GM21360 (cell line): Measurements from ENCODE around the gene UNC5B.

Experiments used
- ATAC-seq: cut with Tn5 transposase; IDR thresholded peaks from one replicate; pipeline ENCODE4 v1.9.1; 2021; ENCODE audit warnings: mild to moderate bottlenecking, moderate library complexity; ENCODE audit not compliant: unreplicated experiment

Gene UNC5B

DNA sequence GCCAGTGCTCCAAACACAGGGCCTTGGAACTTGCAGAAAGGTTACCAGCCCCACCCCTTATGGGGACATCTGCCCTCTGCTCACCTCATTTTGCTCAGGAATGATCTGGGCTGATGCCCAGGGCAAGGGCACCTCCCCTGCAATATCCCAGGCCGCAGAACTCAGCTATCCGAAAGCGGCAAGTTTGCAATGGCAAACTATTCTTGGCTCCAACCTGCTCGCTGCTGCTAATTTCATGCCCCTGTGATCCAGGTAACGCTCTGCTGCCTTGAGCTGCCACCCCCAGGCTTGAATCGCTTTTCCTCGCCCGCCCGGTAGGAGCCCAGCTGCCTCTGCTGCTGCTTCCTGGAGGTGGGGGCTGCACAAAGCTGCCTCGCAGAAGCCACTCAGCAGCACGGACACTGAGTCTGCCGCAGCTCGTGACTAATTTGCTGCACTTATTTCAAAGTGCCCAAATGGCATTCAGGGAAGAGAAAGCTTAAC lies 124.9 kb downstream of the UNC5B start:
- no peak for ATAC-seq

DNA sequence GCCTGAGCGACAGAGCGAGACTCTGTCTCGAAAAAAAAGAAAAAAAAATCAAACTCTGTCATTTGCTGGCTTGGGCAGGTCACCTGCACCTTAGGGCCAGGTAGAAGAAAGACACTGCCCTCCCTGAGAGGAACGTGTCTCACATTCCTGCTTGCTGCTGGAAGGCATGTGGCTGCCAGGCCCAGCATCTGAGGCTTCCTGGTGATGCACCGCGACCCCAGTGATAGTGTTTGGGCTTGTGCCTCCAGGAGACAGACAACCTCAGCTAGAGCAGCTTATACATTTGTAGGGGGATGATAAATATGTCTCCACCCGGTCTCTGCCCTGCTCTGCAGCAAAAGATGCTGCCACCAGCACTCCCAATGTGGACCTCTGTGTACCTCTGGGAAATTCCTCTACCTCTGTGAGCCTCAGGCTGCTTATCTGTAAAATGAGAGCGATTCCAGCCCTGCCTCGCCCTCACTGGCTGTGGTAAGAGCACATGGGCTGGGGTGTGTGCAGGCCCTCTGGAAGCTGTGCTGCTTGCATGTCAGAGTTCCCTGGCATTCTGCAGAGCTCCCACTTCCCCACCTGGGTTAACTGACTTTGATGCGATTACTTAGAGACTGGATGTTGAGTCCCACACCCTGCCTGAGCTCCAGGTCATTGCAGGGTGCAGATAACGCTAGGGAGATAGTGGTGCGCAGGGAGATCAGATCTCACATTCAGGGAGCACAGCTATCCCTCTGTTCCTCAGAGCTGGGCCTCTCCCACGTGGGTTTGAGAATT lies 126.5 kb downstream of the UNC5B start:
- ATAC-seq: no peak

DNA sequence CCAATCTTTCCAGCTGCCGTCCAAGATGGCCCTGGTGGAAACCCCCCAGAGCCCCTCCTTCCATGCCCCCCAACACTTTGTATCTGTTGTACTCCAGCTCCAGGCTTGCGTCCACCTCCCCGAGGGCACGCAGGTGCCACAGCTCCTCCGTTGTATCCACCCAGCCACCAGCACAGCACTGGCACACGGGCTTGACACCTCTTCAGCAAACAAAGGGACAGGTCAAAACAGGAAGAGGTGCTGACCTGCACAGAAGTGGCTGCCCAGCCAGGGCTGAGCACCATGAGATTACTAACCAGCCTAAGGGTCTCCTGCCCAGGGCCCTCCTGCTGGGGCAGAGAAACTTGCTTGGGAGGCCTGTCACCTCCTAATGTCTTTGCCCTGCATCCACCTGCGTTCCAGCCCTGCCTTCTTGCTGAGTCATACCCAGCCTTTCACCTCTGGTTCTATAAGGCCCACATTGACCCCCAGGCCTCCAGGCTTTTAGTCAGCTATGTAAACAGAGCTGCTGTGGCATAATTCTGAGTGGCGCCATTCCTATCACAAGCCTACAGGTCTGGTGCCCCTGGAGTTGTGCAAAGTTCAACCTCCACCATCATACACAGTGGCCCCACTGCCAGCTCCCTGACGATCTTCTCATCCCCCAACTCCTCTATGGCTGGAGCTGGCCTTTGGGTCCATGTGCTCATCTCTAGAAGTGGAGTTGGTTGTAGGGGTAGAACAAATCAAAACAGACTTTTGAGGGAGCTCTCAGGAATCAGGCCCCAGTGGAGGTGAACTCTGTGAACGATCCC lies 127.6 kb downstream of the UNC5B start:
- no peak for ATAC-seq

DNA sequence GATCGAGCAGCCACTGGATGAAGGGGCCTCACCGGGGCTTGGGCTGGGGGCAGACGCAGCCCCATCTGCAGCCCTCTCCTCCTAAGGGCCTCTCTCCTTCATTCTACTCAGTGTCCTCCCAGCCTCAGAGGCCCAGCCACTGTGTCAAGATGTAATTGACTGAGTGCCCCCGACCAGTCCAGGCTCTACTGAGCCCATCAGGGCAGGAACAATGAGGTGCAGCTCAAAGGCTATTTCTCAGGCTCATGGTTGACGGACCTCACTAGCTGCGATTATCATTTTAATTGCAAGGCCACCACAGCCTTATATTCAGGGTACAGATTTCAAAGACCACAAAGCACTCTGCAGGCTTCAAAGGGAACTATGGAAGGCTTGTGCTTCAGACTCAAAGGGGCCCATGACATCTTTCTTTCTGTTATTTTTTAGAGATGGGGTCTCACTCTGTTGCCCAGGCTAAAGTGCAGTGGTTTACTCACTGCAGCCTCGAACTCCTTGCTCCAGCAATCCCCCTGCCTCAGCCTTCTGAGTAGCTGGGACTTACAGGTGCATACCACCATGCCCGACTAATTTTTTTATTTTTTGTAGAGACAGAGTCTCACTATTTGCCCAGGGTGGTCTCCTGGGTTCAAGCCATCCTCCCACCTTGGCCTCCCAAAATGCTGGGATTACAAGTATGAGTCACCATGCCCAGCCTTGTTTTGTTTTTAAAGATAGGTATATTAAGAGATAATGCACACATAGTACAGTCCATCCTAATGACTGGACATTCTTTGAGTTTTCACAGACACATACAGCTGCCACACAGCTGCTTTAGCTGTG lies 130.4 kb downstream of the UNC5B start:
- ATAC-seq: no peak

DNA sequence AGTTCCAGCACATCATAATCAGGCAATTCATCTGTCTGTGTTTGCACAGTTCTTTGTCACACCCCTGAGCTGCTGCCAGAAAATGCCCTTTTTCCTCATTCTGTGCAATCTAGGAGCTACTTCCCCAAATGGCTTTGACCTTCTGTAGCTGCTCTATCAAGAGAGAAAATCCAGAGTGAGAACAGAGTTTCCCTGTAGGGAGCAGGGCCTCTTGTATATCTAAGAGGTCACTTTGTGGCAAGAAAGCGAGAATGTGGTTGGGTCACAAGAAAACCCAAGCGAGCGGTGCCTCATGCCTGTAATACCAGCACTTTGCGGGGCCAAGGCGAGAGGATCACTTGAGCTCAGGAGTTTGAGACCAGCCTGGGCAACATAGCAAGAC lies 131.0 kb downstream of the UNC5B start:
- no peak for ATAC-seq

DNA sequence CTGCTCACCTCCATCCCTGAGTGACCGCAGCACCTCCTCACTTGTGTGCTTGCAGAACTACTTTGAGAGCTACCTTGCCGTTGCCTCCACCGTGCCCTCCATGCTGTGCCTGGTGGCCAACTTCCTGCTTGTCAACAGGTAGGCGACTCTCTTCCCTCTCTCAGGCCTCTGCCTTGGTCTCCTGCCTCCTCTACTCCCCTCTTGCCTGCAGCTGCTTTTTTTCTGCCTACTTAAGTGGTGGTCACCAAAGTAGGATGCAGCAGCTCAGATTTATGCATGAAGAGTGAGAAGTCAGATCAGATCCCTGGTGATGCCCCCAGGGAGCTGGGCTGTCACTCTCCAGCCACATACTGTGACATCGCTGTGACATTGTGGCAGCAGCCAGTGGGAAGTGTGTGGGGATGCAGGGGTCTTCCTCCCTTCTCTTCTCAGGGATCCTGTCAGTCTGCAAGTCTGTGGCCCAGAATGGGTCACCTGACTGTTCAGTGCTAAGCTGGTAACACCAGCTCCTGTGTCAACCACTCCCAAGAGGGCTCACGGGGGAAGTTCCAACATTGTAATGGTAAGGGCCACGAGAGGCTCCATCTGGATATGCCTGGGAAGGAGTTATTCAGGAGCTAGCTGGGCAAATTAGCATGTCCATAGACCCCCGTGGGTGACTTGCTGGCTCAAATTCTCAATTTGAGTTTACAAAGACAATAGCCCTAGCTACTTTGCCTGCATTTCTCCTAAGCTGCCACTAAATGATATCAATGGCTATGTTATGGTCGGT lies 132.0 kb downstream of the UNC5B start:
- no peak for ATAC-seq

DNA sequence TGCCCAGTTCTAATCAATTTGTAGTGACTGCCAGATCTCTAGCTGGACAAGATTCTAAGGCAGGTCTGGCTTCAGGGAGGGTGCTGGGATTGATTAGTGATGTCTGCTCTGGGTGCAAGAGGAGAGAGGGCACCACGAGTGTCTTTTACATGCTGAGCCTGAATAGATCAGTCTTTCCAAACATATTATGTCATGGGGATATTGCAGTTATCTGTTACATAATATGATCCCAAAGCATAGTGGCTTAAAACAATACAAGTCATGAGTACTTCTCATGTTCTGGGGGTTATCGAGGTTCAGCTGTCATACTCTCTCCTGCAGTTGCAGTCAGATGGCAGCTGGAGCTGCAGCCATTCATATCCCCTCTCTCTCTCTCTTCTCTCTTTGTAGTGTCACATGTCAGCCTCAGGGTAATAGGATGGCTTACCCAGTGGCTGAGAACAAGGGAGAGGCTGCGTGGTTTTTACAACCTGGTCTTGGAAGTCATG lies 132.7 kb downstream of the UNC5B start:
- ATAC-seq: no peak

DNA sequence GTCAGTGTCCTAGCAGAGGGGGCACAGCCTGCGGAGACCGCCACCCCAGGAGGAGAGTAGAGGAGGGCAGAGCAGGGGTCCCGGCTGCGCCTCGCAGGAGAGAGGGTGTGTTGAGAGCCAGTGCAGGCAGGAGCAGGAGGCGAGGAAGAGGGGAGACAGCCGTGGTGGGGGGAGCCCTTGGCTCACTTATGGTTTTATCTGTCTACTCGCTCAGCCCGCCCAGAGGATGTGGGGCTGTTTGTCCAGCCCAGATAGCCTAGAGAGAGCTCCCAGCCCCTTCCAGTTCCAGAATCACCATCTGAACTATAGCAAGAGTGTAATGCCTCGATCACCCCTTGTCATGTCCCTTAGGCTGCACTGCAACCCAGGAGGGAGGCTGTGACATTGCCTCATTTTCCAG lies 133.3 kb downstream of the UNC5B start:
- no peak for ATAC-seq

DNA sequence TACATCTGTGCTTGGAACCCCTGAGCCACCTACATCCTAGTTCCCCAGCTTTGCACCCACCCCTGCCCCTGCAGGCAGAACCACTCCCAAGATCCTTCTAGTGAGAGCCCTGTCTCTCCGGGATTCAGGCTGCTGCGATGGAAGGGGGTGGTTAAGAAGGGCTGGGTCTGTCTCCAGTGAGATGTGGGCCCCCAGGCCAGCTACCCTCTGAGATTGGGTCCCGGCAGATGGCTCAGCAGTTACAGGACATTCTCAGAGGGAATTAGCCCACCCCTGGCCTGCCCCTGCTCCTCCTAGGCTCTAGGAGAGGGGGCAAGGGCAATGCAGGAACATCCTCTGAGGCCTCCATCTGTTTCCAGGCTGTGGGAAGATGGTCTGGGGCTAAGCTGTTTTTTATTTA lies 134.4 kb downstream of the UNC5B start:
- ATAC-seq: no peak

DNA sequence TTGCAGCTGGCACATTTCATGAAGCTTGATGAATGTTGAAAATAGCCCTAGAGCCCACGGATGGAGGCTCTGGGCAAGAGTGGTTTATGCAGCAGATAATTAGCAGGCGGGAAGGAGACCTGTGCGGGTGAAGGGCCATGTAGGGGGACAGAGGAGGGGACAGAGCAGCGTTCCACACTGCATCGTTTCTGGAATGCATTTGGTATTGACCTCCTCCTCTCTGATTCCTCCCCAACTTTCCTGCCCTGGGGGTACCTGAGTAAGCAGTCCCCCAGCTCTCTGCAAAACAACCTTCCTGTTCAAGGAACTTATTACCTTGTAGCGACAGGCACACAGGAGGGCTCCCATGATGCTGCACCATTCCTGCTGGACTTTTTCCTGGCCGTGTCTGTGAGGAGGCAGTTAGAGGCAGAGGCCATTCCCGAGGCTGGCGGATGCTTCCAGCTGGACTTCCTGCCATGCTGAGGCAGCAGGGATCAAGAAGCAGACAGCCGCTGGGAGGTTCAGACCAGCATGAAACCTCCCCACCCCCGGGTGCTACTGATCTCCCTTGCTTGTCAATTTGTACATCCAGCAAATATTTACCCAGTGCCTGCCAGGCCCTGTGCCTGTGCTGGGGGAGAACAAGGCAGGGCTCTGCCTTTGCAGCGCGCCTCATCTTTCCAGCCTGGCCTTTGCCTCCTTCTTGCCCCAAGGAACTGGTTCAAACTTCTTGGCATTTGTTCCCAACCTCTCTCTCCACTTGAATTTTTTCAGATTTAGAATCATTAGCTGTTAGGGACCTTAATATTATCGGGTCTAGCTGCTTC lies 135.4 kb downstream of the UNC5B start:
- no peak for ATAC-seq

DNA sequence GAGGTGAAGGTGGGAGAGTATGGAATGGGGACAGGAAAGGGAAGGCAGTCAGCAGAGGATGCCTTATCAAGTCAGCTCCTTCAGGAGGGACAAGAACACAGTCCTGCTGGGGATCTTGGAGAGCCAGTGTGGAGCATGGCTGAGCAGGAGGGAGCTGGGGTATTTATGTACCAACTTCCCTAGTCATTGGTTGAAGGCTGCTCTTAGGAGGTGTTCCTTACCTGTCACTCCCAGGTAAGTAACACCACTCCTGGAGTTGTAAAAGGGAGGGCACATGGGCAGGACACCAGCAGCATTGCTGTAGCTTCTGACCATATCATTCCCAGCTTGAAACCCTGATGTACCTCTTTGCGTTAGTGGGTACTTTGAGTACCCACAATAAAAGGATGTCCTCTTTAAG lies 136.5 kb downstream of the UNC5B start:
- no peak for ATAC-seq

DNA sequence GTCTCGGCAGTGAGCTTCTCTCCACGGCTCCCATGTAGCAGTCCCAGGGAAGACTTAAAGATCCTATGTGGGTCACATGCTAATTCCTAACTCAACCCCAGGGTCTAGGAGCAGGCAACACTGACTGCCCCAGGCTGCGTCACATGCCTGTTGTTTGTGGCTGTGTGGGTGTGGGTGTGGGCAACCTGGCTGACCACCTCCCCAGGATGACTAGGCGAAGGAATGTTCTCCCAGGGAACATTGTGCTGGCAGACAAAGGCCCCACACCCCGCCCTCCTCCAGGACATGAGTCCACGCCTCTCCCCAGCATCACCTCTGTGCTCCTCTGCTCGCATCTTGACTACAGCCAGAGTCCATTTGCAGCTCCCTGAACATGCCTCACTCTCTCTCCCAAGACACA lies 137.0 kb downstream of the UNC5B start:
- no peak for ATAC-seq

DNA sequence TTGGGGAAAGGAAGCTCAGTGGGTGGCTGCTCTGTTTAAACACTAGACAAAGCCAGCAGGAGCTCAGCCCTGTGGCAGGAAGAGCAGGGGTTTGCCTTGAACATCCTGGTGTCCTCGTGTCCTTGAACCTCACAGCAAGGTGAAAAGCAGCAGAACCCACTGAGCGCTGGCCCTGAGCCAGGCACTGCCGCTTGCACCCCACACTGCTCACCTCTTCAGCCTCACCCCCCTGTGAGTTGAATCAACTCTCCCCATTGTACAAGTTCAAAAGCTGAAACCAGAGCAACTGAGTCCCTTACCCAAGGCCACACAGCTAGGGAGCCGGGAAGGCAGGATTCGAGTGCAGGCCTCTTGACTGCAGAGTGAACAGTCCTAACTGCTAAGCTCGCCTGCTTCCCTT lies 138.7 kb downstream of the UNC5B start:
- no peak for ATAC-seq

DNA sequence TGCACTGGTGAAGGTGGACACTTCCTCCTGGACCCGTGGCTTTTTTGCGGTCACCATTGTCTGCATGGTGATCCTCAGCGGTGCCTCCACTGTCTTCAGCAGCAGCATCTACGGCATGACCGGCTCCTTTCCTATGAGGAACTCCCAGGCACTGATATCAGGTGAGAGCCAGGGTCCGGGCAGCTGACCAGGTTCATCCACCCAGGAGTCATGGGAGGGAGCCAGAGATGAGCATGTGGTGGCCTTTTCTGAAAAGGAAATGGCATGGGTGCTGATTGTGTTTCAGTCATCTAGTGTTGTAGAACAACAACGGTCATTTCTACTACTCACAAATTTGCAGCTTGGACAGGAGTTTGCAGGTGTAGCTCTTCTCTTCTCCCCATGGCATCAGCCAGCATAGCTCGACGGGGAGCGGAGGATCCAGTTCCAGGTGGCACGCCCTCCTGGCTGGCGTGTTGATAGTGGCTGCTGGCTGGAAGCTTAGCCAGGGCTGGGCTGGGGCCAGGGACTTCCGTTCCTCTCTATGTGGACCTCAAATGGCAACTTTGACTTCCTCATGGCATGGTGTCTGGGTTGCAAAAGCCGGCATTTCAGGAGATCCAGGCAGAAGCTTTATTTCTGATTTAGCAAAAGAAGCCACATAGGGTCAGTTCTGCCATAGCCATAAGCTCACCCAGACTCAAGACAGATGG lies 139.4 kb downstream of the UNC5B start:
- ATAC-seq: no peak
